Fibroblast of skin of right biceps (primary cell): ENCODE data around the gene GUCA2A.
"Not testable (repeated sequence)": the region's sequence is repeated elsewhere in the genome, so short reads cannot be mapped to it uniquely, and the experiment has no call there.

Source experiments
- DNase-seq: peaks from one replicate; pipeline ENCODE4 v3.0.0-alpha.2; 2013

The GUCA2A gene, protein sequence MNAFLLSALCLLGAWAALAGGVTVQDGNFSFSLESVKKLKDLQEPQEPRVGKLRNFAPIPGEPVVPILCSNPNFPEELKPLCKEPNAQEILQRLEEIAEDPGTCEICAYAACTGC

GRCh38 chr1:42164551-42165420 lies at the start of gene GUCA2A:
TSS of gene GUCA2A (minus strand) at chr1:42164745. CDS start at chr1:42164712, 33 bp downstream.
- DNase-seq = no peak

- peak; percentile 52 for DNase-seq
Measured at GRCh38 chr1:42211224-42211623, 46.7 kb upstream of the GUCA2A start.

DNA sequence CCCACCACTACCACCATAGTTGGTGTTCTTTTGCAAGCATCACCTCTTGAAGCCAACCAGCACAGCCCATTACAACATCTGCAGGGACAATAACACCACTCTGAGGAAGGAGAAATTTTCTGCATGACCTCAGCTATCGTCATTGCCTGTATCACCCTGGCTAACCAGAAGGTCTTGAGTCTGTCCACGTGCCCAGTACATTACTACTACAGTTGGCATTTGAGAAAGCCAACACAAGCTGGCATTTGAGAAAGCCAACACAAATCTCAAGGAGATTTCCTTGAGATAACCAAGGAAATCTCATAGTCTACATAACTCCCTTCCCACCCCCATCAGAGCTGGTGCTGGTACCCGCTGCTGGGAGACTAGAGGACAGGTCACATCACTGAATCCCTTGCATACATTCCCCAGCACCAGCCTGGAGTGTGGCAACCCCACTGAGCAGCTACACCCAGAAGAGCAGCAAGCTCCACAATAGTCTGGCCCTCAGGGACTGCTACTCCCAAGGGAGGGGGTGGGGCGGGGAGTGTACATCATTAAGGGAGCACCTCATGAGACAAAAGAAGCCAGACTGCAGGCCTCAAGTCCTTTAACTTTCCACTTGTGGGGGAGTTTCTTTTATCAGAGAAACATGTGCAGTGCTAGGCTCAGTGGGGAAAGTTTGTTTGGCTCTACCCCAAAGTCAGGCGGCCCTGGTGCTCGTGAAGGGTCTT lies 46.0 kb upstream of the GUCA2A start:
- no peak for DNase-seq

DNA sequence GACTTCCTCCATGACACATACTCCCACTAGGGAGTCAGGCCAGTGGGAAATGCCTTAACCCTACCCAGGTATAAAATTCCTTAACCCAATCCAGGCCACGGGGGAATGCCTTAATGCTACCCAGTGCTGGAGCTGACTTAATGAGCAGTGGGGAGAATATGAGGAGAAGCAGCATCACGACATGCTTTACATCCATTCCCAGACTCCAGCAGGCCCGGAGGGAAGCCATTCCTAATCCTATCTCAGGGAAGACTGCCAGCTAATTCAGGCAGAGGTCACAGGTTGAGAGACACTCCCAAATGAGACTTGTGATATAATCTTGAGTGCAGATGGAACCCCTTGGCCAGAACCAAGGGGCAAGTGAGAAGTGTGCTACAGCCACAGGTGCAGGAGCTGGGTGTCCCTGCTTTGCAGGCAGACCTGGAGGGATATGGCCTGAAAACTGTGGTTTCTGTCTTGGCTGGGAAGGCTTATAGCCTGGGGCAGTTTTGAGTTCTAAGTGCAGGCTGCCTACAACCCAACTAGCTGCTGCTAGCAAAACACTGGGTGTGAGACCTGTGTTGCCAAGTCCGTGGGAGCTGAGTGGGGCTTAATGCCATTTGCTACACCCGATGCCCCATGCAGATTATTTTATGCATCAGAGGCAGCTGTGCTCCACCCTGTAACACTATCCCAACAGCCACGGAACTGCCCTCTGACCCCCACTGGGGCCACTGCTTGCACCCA lies 45.1 kb upstream of the GUCA2A start:
- DNase-seq = no peak

DNA sequence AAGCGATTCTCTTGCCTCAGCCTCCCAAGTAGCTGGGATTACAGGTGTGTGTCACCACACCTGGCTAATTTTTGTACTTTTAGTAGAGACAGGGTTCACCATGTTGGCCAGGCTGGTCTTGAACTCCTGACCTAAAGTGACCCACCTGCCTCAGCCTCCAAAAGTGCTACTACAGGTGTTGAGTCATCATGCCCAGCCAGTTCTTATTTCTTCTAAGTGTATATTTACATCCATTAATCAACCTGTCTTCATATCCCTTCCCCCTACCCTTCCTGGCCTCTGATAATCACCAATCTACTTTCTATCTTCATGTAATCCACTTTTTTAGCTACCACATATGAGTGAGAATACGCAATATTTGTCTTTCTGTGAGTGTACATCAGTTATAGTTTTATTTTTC lies 42.4 kb upstream of the GUCA2A start:
- not testable (repeated sequence) for DNase-seq

- DNase-seq = no peak
Measured at GRCh38 chr1:42206164-42206563, 41.6 kb upstream of the GUCA2A start.

DNA sequence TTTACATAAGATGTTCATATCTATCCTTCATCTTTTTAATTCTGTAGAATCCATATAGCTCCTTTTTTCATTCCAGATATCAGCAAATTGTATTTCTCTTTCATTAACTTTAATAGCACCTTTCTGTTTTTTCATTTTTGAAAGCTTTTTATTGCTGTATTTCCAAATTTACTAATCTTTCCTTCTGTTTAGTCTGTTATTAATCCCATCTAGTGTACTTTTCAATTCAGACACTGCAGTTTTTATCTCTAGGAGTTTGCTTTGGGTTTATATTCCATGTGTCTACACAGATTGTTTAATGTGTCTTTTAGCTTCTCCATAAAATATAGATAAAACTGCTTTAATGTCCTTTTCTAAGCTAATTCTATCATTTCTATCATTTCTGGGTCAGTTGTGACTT lies 37.4 kb upstream of the GUCA2A start:
- DNase-seq = no peak

- no peak for DNase-seq
Measured at GRCh38 chr1:42198251-42198650, 33.7 kb upstream of the GUCA2A start.

DNA sequence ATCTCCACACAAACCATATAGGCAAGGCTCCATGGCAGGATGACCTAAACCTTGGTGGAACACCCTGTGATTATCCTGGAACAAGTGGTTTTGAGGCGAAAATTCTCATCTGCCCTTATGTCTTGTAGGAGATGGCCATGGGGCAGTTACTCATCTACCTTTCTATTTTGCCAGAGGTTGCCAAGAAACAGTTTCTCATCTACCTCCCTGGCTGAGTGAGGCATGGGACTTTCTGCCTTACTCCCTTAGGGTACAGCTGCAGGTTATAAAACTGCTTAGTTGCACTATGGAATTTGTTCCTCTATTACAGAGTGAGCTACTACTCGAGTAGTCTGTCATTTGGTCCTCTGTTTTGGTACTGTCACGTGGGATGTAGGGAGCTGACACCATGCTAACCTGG lies 31.3 kb upstream of the GUCA2A start:
- DNase-seq = no peak

DNA sequence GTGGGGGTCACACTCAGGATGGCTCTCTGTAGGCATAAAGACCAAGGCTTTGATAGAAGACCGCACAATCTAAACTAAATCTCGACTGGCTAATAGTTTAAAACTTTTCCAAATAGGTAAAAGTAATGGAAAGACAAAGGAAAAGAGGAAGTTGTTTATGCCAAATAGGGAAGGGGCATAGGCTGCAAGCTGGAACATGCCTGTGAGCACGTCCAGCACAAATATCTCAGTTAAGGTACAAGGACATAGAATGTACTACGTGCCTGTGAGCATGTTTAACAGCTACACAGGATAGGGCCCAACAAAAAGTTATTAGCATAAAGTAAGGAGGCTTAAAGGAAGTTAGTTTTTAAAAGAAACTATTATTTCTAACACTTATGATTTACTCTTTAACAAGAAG lies 27.6 kb upstream of the GUCA2A start:
- DNase-seq = no peak

DNA sequence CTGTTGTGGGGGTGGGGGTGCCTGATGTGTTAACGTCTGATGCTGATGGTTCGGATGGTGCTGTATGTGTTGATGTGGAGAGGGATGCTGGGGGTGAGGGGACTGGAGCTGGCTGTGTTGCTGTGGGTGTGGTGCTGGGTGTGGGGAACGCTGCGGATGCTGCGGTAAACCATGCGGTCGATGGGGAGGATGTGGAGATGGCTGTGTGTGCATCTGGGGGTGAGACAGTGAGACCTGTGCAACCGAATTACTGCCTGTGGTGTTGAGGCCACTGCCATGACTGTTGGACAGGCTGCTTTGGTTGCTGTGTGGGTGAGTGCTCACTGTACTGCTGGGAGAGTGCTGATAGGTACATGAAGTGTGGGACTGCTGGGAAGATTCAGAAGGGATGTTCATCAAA lies 26.8 kb upstream of the GUCA2A start:
- DNase-seq = no peak

DNA sequence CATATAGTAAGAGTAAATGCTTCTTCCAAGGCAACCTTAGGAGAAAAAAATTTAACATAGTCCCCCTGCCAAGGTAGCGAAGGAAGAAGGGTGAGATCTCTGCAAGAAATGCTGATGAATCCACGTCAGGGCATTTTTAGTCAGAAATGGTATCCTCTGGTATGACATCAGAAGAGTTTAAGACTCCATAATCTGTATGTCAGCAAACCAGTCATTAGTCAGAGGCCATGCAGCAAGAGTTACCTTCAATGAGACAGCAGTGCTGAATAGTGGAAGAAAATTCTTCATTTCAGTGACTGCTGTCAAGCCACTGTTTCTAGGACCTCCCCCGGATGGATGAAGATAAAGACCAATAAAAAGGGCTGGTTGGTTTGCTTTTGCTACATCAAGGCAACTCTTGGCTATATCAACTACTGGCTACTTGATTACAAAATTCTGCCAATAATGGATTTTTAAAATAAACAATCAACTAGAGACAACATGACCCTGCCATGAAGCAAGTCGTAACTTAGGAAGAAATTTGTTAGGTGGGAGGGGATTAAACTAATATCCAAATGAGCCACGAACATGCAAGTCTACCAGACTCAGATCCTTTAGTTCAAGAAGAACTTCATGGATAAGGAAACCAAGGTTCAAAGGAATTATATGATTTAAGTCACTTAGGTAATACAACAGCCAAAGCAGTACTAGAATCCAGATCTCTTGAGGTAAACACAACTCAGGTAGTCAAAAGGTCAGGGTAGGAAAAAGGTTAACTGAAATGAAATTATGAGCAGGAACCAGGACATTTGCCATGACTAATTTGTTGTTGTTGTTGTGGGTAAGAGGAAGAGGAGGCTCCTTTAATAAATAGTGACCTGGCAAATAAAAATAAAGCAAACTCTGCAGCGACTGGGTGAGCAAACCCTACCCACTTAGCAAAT lies 25.6 kb upstream of the GUCA2A start:
- DNase-seq = no peak

DNA sequence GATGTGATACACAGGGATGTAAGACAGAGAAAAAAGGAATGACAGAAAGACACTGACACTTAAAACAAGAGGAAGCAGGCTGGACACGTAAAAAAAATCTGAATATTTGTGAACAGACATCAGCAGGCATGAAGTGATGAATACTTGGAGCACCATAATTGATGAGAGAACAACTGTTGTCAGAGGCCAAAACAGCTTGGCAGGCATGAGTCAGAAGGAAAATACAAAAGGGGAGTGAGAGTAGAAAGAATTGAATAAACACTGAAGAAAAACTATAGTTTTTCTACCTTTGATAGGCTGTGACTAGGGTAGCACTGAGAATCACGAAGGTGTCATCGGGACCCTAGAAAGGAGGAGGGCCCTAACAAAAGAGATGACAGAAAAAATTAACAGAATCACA lies 21.6 kb upstream of the GUCA2A start:
- peak; percentile 88 for DNase-seq

- DNase-seq = no peak
Measured at GRCh38 chr1:42184616-42185015, 20.1 kb upstream of the GUCA2A start.

DNA sequence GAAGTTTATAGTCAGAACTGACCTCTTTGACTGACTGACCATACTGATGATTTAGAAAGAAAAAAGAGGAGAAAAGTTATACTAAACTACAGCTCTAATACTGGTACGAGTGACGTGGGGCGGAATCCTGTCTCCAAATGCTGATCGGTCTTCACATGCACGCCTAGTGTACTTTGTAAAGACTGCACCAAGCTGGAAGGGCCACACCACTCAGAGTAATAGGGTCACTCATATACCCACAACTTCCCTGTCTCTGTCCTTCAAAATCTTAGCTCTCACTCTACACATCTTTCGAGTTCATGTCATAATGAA lies 19.4 kb upstream of the GUCA2A start:
- no peak for DNase-seq

DNA sequence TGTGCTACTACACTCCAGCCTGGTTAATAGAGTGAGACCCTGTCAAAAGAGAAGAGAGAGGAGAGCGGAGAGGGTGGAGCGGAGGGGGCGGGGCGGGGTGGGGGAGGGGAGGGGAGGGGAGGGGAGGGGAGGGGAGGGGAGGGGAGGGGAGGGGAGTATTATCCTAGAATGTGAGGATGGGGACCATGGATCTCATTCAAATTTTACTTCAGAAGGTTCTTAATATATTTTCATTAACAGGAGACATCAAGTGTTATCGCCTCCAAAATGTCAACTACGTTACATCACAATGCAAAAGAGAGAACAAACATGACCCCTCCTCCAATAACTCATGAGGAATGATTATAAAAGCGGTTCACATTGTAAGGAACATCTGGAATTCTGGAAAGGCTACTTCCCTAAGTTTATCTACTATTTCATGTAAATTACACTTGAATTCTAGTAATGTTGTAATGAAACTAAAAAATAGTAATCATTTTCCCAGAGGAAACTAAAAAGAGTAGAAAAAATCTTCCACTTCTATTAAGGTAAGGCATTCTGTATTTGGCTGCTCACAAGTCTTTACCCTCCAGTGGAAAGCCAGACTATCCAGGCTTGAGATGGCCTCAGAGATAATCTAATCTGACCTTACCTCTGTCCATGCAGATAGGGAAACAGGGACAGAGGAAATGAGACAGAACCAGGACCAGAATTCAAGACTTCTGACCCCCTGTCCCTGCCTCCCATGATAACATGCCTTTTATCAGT lies 18.8 kb upstream of the GUCA2A start:
- DNase-seq = no peak

- DNase-seq = no peak
Measured at GRCh38 chr1:42181687-42182086, 17.1 kb upstream of the GUCA2A start.

- DNase-seq = no peak
Measured at GRCh38 chr1:42179900-42180329, 15.4 kb upstream of the GUCA2A start.

DNA sequence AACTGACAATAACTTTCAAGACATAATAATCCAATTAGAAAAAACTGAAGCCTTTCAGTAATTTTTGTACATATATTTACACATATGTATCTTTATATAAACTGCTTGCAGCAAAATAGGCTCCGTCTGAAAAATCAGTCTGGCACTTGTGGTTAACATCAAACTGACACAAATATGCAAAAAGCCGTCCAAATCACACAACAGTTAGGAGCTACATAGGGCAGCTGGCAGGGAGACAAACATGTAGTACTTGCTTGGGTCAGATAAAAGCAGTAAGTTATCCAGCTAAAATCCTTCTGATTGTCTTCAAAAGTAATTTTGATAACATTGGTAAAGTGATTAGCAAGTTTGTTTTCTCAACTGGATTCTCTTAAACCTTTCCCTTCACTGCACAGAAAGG lies 14.7 kb upstream of the GUCA2A start:
- peak; percentile 74 for DNase-seq

GRCh38 chr1:42178249-42178648 lies 13.7 kb upstream of the GUCA2A start:
- peak; percentile 20 for DNase-seq

GRCh38 chr1:42177541-42177981 lies 13.0 kb upstream of the GUCA2A start:
- peak; percentile 92 for DNase-seq
